Activated naive CD4-positive, alpha-beta T cell treated with anti-CD3 and anti-CD28 coated beads, Interleukin-2, amount 50 U/mL, for 24 hours (primary cell): ENCODE measurements around the gene LYPD3.
A peak's percentile ranks its signal among the peaks of the same experiment; 100 is the strongest.

ENCODE experiments used
- H3K27ac Mint-ChIP-seq: one replicate; pipeline ENCODE4 v1.8.0; 2021; ENCODE audit warnings: mild to moderate bottlenecking, mixed read lengths
- H3K27me3 Mint-ChIP-seq: one replicate; pipeline ENCODE4 v1.8.0; 2021; ENCODE audit warnings: mixed read lengths
- H3K36me3 Mint-ChIP-seq: one replicate; pipeline ENCODE4 v1.8.0; 2021; ENCODE audit warnings: mixed read lengths
- H3K4me1 Mint-ChIP-seq: one replicate; pipeline ENCODE4 v1.8.0; 2021; ENCODE audit warnings: mixed read lengths
- H3K4me3 Mint-ChIP-seq: one replicate; pipeline ENCODE4 v1.8.0; 2021; ENCODE audit warnings: mild to moderate bottlenecking, mixed read lengths
- H3K9me3 Mint-ChIP-seq: one replicate; pipeline ENCODE4 v1.8.0; 2021; ENCODE audit warnings: mixed read lengths

LYPD3 gene

GRCh38 chr19:43496960-43497359, 31.6 kb upstream of the LYPD3 start:
- H3K27me3 Mint-ChIP-seq: no peaks in the 10 kb centered on the region
- H3K36me3 Mint-ChIP-seq: peaks cover 13% of the 10 kb centered on the region
- H3K4me1 Mint-ChIP-seq: peaks cover 15% of the 10 kb centered on the region
- no peaks in the 10 kb centered on the region for H3K9me3 Mint-ChIP-seq
- no peak overlapping the region for H3K4me3 Mint-ChIP-seq
- H3K27ac Mint-ChIP-seq: no peak overlapping the region

- H3K4me1 Mint-ChIP-seq: peaks cover 10% of the 10 kb centered on the region
- H3K36me3 Mint-ChIP-seq: peaks cover 12% of the 10 kb centered on the region
- H3K9me3 Mint-ChIP-seq: no peaks in the 10 kb centered on the region
- no peak overlapping the region for H3K27ac Mint-ChIP-seq
- H3K27me3 Mint-ChIP-seq: no peaks in the 10 kb centered on the region
- H3K4me3 Mint-ChIP-seq: no peak overlapping the region
Observed at GRCh38 chr19:43495082-43495481, 29.7 kb upstream of the LYPD3 start.

GRCh38 chr19:43490759-43491158, 25.4 kb upstream of the LYPD3 start:
- Mint-ChIP-seq H3K36me3 (peaks cover 7% of the 10 kb centered on the region), H3K9me3 (no peaks in the 10 kb centered on the region), H3K27me3 (no peaks in the 10 kb centered on the region), H3K4me3 (no peak overlapping the region), H3K27ac (no peak overlapping the region), H3K4me1 (peaks cover 13% of the 10 kb centered on the region)

- H3K4me3 Mint-ChIP-seq: no peak overlapping the region
- H3K27ac Mint-ChIP-seq: peak overlapping the region; percentile 69
- no peaks in the 10 kb centered on the region for H3K9me3 Mint-ChIP-seq
- peaks cover 5% of the 10 kb centered on the region for H3K36me3 Mint-ChIP-seq
- H3K27me3 Mint-ChIP-seq: no peaks in the 10 kb centered on the region
- peaks cover 10% of the 10 kb centered on the region for H3K4me1 Mint-ChIP-seq
Observed at GRCh38 chr19:43489979-43490599, 24.7 kb upstream of the LYPD3 start.

- Mint-ChIP-seq H3K27me3 (no peaks in the 10 kb centered on the region), H3K27ac (no peak overlapping the region)
Observed at GRCh38 chr19:43489310-43489709, 23.9 kb upstream of the LYPD3 start.

GRCh38 chr19:43488179-43488578, 22.8 kb upstream of the LYPD3 start:
- Mint-ChIP-seq H3K4me1 (peaks cover 10% of the 10 kb centered on the region), H3K27me3 (no peaks in the 10 kb centered on the region), H3K9me3 (no peaks in the 10 kb centered on the region), H3K4me3 (no peak overlapping the region), H3K36me3 (peaks cover 1% of the 10 kb centered on the region), H3K27ac (no peak overlapping the region)

More at GRCh38 chr19:43489310-43489709, 23.9 kb upstream of the LYPD3 start:
- peaks cover 2% of the 10 kb centered on the region for H3K36me3 Mint-ChIP-seq
- no peaks in the 10 kb centered on the region for H3K9me3 Mint-ChIP-seq
- peaks cover 10% of the 10 kb centered on the region for H3K4me1 Mint-ChIP-seq
- H3K4me3 Mint-ChIP-seq: no peak overlapping the region

- Mint-ChIP-seq H3K9me3 (no peaks in the 10 kb centered on the region), H3K27ac (no peak overlapping the region), H3K36me3 (peaks cover 1% of the 10 kb centered on the region), H3K4me3 (no peak overlapping the region), H3K27me3 (no peaks in the 10 kb centered on the region), H3K4me1 (peaks cover 10% of the 10 kb centered on the region)
Observed at GRCh38 chr19:43486412-43486811, 21.0 kb upstream of the LYPD3 start.

GRCh38 chr19:43485951-43486350, 20.5 kb upstream of the LYPD3 start:
- no peaks in the 10 kb centered on the region for H3K27me3 Mint-ChIP-seq
- H3K27ac Mint-ChIP-seq: no peak overlapping the region
- H3K9me3 Mint-ChIP-seq: no peaks in the 10 kb centered on the region
- H3K4me1 Mint-ChIP-seq: peaks cover 10% of the 10 kb centered on the region
- peaks cover 1% of the 10 kb centered on the region for H3K36me3 Mint-ChIP-seq
- H3K4me3 Mint-ChIP-seq: no peak overlapping the region

- Mint-ChIP-seq H3K36me3 (peaks cover 1% of the 10 kb centered on the region), H3K4me3 (no peak overlapping the region), H3K27ac (no peak overlapping the region), H3K27me3 (no peaks in the 10 kb centered on the region), H3K4me1 (no peaks in the 10 kb centered on the region), H3K9me3 (no peaks in the 10 kb centered on the region)
Observed at GRCh38 chr19:43483281-43483680, 17.9 kb upstream of the LYPD3 start.

- no peaks in the 10 kb centered on the region for H3K9me3 Mint-ChIP-seq
- H3K4me1 Mint-ChIP-seq: no peaks in the 10 kb centered on the region
- H3K36me3 Mint-ChIP-seq: peaks cover 7% of the 10 kb centered on the region
- H3K27ac Mint-ChIP-seq: no peak overlapping the region
- H3K27me3 Mint-ChIP-seq: no peaks in the 10 kb centered on the region
- H3K4me3 Mint-ChIP-seq: no peak overlapping the region
Observed at GRCh38 chr19:43482193-43482592, 16.8 kb upstream of the LYPD3 start.

GRCh38 chr19:43481701-43482100, 16.3 kb upstream of the LYPD3 start:
- peaks cover 8% of the 10 kb centered on the region for H3K36me3 Mint-ChIP-seq

GRCh38 chr19:43480574-43480973, 15.2 kb upstream of the LYPD3 start:
- peaks cover under 1% of the 10 kb centered on the region for H3K9me3 Mint-ChIP-seq
- H3K27me3 Mint-ChIP-seq: no peaks in the 10 kb centered on the region
- peaks cover 8% of the 10 kb centered on the region for H3K36me3 Mint-ChIP-seq
- H3K4me3 Mint-ChIP-seq: no peak overlapping the region
- H3K27ac Mint-ChIP-seq: no peak overlapping the region
- peaks cover 7% of the 10 kb centered on the region for H3K4me1 Mint-ChIP-seq

More at GRCh38 chr19:43481701-43482100, 16.3 kb upstream of the LYPD3 start:
- Mint-ChIP-seq H3K9me3 (no peaks in the 10 kb centered on the region), H3K4me3 (no peak overlapping the region), H3K4me1 (no peaks in the 10 kb centered on the region), H3K27me3 (no peaks in the 10 kb centered on the region), H3K27ac (no peak overlapping the region)

GRCh38 chr19:43479961-43480561, 14.7 kb upstream of the LYPD3 start:
- Mint-ChIP-seq H3K27me3 (no peaks in the 10 kb centered on the region), H3K9me3 (peaks cover 3% of the 10 kb centered on the region), H3K4me3 (no peak overlapping the region), H3K36me3 (peaks cover 12% of the 10 kb centered on the region), H3K4me1 (peaks cover 11% of the 10 kb centered on the region), H3K27ac (no peak overlapping the region)

GRCh38 chr19:43479226-43479625, 13.8 kb upstream of the LYPD3 start:
- no peak overlapping the region for H3K4me3 Mint-ChIP-seq
- peaks cover 14% of the 10 kb centered on the region for H3K4me1 Mint-ChIP-seq
- peaks cover 3% of the 10 kb centered on the region for H3K9me3 Mint-ChIP-seq
- H3K27ac Mint-ChIP-seq: no peak overlapping the region
- H3K27me3 Mint-ChIP-seq: no peaks in the 10 kb centered on the region
- H3K36me3 Mint-ChIP-seq: peaks cover 12% of the 10 kb centered on the region

- no peaks in the 10 kb centered on the region for H3K27me3 Mint-ChIP-seq
- peaks cover 3% of the 10 kb centered on the region for H3K9me3 Mint-ChIP-seq
- H3K4me1 Mint-ChIP-seq: peaks cover 23% of the 10 kb centered on the region
- H3K36me3 Mint-ChIP-seq: peaks cover 12% of the 10 kb centered on the region
- H3K27ac Mint-ChIP-seq: peak overlapping the region; percentile 31
- no peak overlapping the region for H3K4me3 Mint-ChIP-seq
Observed at GRCh38 chr19:43478323-43478722, 12.9 kb upstream of the LYPD3 start.

GRCh38 chr19:43476606-43477005, 11.2 kb upstream of the LYPD3 start:
- Mint-ChIP-seq H3K4me3 (no peak overlapping the region), H3K9me3 (peaks cover 3% of the 10 kb centered on the region), H3K36me3 (peaks cover 12% of the 10 kb centered on the region), H3K4me1 (peaks cover 38% of the 10 kb centered on the region), H3K27ac (no peak overlapping the region), H3K27me3 (no peaks in the 10 kb centered on the region)
